GM12872 (cell line): ENCODE measurements around the gene CHST12.

Experiments used
- CTCF ChIP-seq: IDR thresholded peaks from 3 replicates; pipeline ENCODE4 v1.5.1; 2011; ENCODE audit warnings: low read depth, mild to moderate bottlenecking, low read length, moderate library complexity; ENCODE audit not compliant: insufficient read depth

CHST12 gene

DNA sequence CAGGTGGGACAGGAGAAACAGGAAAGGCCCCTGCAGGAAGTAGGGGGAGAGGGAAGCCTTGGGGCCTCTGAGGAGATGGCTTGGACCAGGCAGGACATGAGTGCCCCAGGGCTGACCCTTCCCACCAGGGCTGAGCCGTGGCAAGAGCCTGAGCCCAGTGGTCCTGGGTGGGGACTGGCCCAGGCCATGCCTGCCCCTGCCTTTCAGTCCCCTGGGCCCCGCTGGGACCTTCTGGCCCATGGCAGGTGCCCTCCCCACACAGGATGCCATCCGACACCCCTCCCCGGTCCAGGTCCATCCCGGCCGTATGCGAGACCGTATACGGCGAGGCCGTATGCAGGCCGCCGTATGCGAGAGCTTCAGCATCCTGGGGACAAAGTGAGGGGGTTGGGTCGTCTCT, 70.8 kb downstream of the CHST12 start:
- no peak for TF ChIP-seq CTCF

DNA sequence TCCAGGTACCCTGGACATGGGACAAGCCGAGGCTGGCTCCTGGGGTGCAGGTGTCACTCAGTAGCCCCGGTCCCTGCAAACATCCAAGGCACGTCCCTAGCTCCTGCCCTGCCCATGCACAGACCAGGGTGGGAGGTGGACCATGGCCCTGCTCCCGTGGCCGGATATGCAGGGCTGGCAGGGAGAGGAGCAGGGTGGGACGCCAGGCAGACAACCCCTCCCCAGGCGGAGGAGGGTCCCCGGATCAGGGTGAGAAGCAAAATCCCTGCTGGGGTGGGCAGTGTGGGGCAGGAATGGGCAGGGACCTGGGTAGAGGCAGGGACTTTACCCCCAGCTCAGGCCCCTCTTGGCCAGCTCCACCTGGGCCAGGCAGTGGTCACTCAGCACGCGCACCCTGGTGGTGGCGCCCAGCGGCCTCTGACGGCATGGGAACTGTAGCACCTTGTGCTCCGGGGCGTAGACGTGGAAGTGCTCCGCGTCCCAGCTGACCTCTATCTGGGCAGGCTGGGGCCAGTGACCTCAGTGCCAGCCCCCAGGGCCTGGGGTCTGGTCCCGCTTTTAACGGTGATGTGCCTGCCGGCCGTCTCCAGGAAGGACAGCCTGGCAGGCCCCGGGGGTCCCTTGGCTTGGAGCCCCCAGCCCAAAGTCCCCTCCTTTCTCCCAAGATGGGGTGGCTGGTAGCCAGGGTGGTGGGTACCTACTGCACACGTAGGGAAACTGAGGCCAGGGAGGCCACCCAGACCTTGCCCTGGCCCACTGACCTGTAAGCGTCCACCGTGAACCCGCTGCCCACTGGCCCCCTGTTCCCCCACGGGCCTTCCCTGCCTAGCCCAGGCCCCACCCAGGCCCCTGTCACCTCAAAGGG, 71.6 kb downstream of the CHST12 start:
- no peak for TF ChIP-seq CTCF

- TF ChIP-seq CTCF, result no peak
These were observed 72.2 kb downstream of the CHST12 start for GRCh38 chr7:2475678-2476015.

DNA sequence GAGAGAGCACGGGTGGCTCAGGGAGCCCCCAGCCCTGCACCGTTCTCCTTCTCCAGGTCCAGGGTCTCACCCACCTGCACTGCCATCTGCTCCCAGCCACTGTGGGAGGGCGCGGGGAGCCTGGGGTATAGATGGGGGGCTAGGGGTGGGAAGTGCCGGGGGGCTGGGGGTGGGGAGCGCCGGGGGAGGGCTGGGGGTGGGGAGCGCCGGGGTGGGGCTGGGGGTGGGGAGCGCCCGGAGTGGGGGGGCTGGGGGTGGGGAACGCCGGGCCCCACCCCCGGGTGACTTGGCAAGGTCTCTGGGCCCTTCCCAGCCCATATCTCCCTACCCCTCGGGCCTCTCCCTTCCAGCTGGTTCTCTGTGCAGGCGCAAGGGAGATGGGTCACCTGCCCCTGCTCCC, 72.9 kb downstream of the CHST12 start, which contains the start of gene GRIFIN:
GRIFIN (minus strand) TSS at position 101 of the 400 bp plus-strand sequence; CDS start at position 86, 15 bp downstream.
- TF ChIP-seq CTCF, result no peak

DNA sequence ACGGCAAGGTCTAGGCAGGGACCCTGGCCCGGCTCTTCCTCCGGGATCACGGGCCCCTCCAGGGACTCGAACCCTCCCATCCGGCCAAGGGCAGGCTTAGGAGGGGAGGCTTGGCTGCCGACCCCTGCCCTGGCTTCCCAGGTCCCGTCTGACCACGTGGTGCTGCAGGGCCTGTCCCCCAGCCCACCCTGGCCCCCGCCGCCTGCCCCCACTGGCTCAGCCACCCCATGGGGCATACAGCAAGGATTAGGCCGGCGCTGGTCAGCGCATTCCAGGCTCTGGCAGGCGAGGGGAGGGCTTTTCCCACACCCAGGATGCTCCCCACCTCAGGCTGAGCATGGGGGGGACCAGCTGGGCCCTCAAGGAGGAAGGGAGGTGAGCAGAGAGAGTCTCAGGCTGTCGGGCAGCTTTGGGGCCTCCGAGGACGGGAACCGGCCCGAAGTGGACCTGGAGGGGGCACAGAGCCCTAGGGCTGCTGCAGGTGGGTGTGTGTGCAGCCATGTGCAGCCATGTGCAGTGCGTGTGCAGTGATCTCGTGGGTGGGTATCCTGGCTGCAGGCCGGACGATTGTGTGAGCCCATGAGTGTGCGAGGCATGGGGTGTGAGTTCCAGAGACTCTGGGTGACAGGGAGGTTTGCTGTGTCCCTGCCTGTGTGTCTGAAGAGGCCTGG, 73.5 kb downstream of the CHST12 start:
- no peak for TF ChIP-seq CTCF

DNA sequence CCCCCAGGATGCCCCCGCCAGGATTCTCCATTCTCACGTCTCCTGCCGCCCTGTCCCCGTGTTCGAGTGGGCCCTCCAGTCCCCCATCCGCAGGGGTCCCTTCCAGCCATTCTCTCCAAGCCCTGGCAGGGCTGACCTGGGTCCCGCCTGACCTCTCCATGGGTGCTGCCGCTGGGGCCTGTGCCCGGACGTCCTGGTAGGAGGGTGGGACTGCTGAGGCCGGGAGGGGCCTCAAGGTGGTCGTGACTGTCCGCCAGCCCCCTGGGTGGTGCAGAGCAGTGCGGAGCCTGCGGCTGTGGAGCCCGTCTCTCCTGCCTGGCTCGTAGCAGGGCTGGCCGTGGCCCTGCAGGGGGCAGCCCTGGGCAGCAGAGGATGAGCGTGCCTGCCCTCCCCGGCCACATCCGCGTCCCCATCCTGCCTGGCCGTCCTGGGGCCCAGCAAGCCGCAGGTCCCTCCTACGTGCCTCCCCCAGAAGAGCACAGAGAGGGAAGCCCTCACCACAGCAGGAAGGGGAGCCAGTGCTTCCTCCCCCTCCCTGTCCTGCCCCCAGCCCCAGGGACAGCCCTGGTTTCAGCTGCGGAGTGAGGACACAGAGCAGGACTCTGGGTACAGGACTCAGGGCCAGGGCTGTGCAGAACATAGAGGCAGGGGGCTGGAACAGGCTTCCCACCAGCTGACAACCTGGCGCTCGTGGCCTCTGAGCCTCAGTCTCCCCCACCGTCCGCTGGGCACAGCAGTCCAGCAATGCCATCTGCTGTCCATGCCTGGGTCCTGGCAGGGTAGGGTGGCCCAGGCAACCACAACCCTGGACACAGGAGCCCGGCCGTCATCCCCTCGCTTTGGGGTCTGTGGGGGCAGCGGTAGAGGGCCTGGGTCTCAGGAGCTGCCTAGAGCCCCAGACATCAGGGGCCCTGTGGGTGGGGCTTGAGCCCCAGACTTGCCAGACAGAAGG, 74.3 kb downstream of the CHST12 start:
- TF ChIP-seq CTCF, result peak; percentile 71

- TF ChIP-seq CTCF, result no peak
These were observed 75.0 kb downstream of the CHST12 start for GRCh38 chr7:2478399-2478785.
